Neural progenitor cell (in vitro differentiated cells): Measurements from ENCODE around the gene AHNAK2.

Experiments
- EZH2 ChIP-seq: fragments of 200-600 bp; sonication (generic); IDR thresholded peaks from 2 replicates; pipeline ENCODE4 v1.6.1; 2017; ENCODE audit warnings: antibody characterized with exemption, mild to moderate bottlenecking, moderate library complexity
- EZH2phosphoT487 ChIP-seq: fragments of 200-600 bp; sonication (generic); IDR thresholded peaks from 2 replicates; pipeline ENCODE4 v1.6.1; 2017; ENCODE audit warnings: antibody characterized with exemption
- TF ChIP-seq, protein P1 (sequence below): fragments of 200-600 bp; sonication (generic); IDR thresholded peaks from 2 replicates; pipeline ENCODE4 v1.5.1; 2017; ENCODE audit warnings: antibody characterized with exemption, mild to moderate bottlenecking

DNA sequence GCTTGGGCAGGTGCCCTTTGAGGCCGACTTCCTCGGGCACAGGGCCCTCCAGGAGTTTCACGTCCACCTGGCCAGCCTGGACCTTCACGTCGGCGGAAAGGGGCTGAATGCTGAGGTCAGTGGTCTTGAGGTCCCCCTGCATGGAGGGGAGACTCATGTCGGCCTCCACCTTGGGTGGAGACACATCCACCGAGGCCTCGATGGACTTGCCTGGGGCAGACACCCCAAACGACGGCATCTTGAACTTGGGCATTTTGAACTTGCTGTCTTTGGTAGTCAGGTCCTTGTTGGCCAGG lies 29.5 kb downstream of the AHNAK2 start:
- no peak for TF ChIP-seq EZH2
- TF ChIP-seq, protein P1, sequence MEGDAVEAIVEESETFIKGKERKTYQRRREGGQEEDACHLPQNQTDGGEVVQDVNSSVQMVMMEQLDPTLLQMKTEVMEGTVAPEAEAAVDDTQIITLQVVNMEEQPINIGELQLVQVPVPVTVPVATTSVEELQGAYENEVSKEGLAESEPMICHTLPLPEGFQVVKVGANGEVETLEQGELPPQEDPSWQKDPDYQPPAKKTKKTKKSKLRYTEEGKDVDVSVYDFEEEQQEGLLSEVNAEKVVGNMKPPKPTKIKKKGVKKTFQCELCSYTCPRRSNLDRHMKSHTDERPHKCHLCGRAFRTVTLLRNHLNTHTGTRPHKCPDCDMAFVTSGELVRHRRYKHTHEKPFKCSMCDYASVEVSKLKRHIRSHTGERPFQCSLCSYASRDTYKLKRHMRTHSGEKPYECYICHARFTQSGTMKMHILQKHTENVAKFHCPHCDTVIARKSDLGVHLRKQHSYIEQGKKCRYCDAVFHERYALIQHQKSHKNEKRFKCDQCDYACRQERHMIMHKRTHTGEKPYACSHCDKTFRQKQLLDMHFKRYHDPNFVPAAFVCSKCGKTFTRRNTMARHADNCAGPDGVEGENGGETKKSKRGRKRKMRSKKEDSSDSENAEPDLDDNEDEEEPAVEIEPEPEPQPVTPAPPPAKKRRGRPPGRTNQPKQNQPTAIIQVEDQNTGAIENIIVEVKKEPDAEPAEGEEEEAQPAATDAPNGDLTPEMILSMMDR = no peak
- no peak for TF ChIP-seq EZH2phosphoT487
